H9 (cell line): ENCODE data around the gene MAML1. TPM values are rescaled to one million over a fixed set of nuclear protein-coding genes. Genes with fewer than 3 reads are reported as not detected.

ENCODE experiments used
- DNase-seq: peaks from one replicate; pipeline ENCODE4 v3.0.0-alpha.2; 2017
- H2AFZ ChIP-seq: one replicate; pipeline ENCODE4 v1.6.1; 2013; ENCODE audit warnings: mild to moderate bottlenecking, low read length, control low read depth, moderate library complexity
- H2AK5ac ChIP-seq: 2 replicates; pipeline ENCODE4 v1.6.1; 2013; ENCODE audit warnings: low read length, control low read depth, mixed read lengths; ENCODE audit not compliant: insufficient read length
- H2BK120ac ChIP-seq: one replicate; pipeline ENCODE4 v1.6.1; 2013; ENCODE audit warnings: low read depth, mild to moderate bottlenecking, low read length, control low read depth, inconsistent platforms; ENCODE audit not compliant: poor library complexity, severe bottlenecking
- H2BK12ac ChIP-seq: 2 replicates; pipeline ENCODE4 v1.6.1; 2013; ENCODE audit warnings: low read length, control low read depth, mixed read lengths, low read depth; ENCODE audit not compliant: insufficient read length
- H2BK15ac ChIP-seq: 2 replicates; pipeline ENCODE4 v1.6.1; 2013; ENCODE audit warnings: low read depth, low read length, control low read depth
- H2BK20ac ChIP-seq: one replicate; pipeline ENCODE4 v1.6.1; 2013; ENCODE audit warnings: low read depth, mild to moderate bottlenecking, low read length, control low read depth, inconsistent platforms; ENCODE audit not compliant: poor library complexity, severe bottlenecking
- H2BK5ac ChIP-seq: 2 replicates; pipeline ENCODE4 v1.6.1; 2013; ENCODE audit warnings: low read length, control low read depth, mixed read lengths; ENCODE audit not compliant: insufficient read length
- H3K14ac ChIP-seq: 2 replicates; pipeline ENCODE4 v1.6.1; 2013; ENCODE audit warnings: low read length, control low read depth; ENCODE audit not compliant: insufficient read depth
- H3K18ac ChIP-seq: 2 replicates; pipeline ENCODE4 v1.6.1; 2013; ENCODE audit warnings: low read depth, mild to moderate bottlenecking, mixed read lengths, low read length, control low read depth; ENCODE audit not compliant: insufficient read length
- H3K23ac ChIP-seq: 2 replicates; pipeline ENCODE4 v1.6.1; 2013; ENCODE audit warnings: low read length, control low read depth, mixed read lengths, low read depth; ENCODE audit not compliant: insufficient read length
- H3K23me2 ChIP-seq: 2 replicates; pipeline ENCODE4 v1.6.1; 2013; ENCODE audit warnings: low read depth, mild to moderate bottlenecking, mixed read lengths, low read length, control low read depth; ENCODE audit not compliant: insufficient read length, poor library complexity, severe bottlenecking
- H3K27ac ChIP-seq: 2 replicates; pipeline ENCODE4 v1.5.1; 2013; ENCODE audit warnings: low read length, control low read depth, mixed read lengths, low read depth; ENCODE audit not compliant: insufficient read length
- H3K27me3 ChIP-seq: 2 replicates; pipeline ENCODE4 v1.6.1; 2013; ENCODE audit warnings: low read length, control low read depth, inconsistent platforms; ENCODE audit not compliant: insufficient read depth
- H3K4ac ChIP-seq: 2 replicates; pipeline ENCODE4 v1.6.1; 2013; ENCODE audit warnings: low read depth, mild to moderate bottlenecking, control low read depth, inconsistent platforms, low read length, moderate library complexity
- H3K4me1 ChIP-seq: 2 replicates; pipeline ENCODE4 v1.6.1; 2013; ENCODE audit warnings: low read length, control low read depth, inconsistent platforms; ENCODE audit not compliant: insufficient read depth
- H3K4me2 ChIP-seq: 2 replicates; pipeline ENCODE4 v1.6.1; 2013; ENCODE audit warnings: low read length, control low read depth, mixed read lengths; ENCODE audit not compliant: insufficient read length, insufficient read depth
- H3K56ac ChIP-seq: 2 replicates; pipeline ENCODE4 v1.6.1; 2013; ENCODE audit warnings: low read depth, mild to moderate bottlenecking, mixed read lengths, low read length, control low read depth; ENCODE audit not compliant: insufficient read length
- H3K79me1 ChIP-seq: 2 replicates; pipeline ENCODE4 v1.6.1; 2013; ENCODE audit warnings: low read depth, mild to moderate bottlenecking, moderate library complexity, low read length, control low read depth, inconsistent platforms; ENCODE audit not compliant: insufficient read depth, poor library complexity, severe bottlenecking
- H3K79me2 ChIP-seq: 2 replicates; pipeline ENCODE4 v1.6.1; 2013; ENCODE audit warnings: low read length, control low read depth, inconsistent platforms; ENCODE audit not compliant: insufficient read depth
- H3K9ac ChIP-seq: 2 replicates; pipeline ENCODE4 v1.6.1; 2013; ENCODE audit warnings: low read length, control low read depth, mixed read lengths; ENCODE audit not compliant: insufficient read length; ENCODE audit errors: extremely low read depth
- H3K9me3 ChIP-seq: one replicate; pipeline ENCODE4 v1.6.1; 2013; ENCODE audit warnings: low read depth, low read length, inconsistent platforms; ENCODE audit not compliant: control insufficient read depth
- H3T11ph ChIP-seq: one replicate; pipeline ENCODE4 v1.6.1; 2013; ENCODE audit warnings: mild to moderate bottlenecking, low read length, control low read depth, inconsistent platforms
- H4K20me1 ChIP-seq: one replicate; pipeline ENCODE4 v1.6.1; 2013; ENCODE audit not compliant: control insufficient read depth, insufficient read length, insufficient read depth
- H4K5ac ChIP-seq: 2 replicates; pipeline ENCODE4 v1.6.1; 2013; ENCODE audit warnings: low read depth, mild to moderate bottlenecking, mixed read lengths, low read length, control low read depth; ENCODE audit not compliant: insufficient read length
- H4K8ac ChIP-seq: replicated peaks from 2 replicates; pipeline ENCODE4 v1.6.1; 2013; ENCODE audit warnings: low read length, control low read depth, mixed read lengths, low read depth; ENCODE audit not compliant: insufficient read length
- H4K91ac ChIP-seq: 2 replicates; pipeline ENCODE4 v1.6.1; 2013; ENCODE audit warnings: low read depth, mild to moderate bottlenecking, moderate library complexity, mixed read lengths, low read length, control low read depth; ENCODE audit not compliant: insufficient read length
- H3K27ac Mint-ChIP-seq, 3 experiments: 2 replicates in 2 of 3; 3 replicates in 1 of 3; pipeline ENCODE4 v1.8.0; 2020 to 2021; ENCODE audit warnings: mixed read lengths in 3 of 3, mild to moderate bottlenecking in 1 of 3, moderate library complexity in 1 of 3
- H3K27me3 Mint-ChIP-seq: 2 replicates; pipeline ENCODE4 v1.8.0; 2021; ENCODE audit warnings: low read depth, mild to moderate bottlenecking, moderate library complexity, mixed read lengths
- H3K36me3 Mint-ChIP-seq, 3 experiments: 2 replicates in 2 of 3; 3 replicates in 1 of 3; pipeline ENCODE4 v1.8.0; 2020 to 2021; ENCODE audit warnings: low read depth in 3 of 3, mixed read lengths in 3 of 3; ENCODE audit not compliant: insufficient read depth in 1 of 3
- H3K4me1 Mint-ChIP-seq, 2 experiments: 2 replicates each; pipeline ENCODE4 v1.8.0; 2020; ENCODE audit warnings: mixed read lengths in 2 of 2
- H3K4me3 Mint-ChIP-seq, 2 experiments: 2 replicates in 1 of 2; 3 replicates in 1 of 2; pipeline ENCODE4 v1.8.0; 2020 to 2021; ENCODE audit warnings: mild to moderate bottlenecking in 2 of 2, mixed read lengths in 2 of 2, moderate library complexity in 1 of 2
- H3K9me3 Mint-ChIP-seq, 2 experiments: 2 replicates in 1 of 2; 3 replicates in 1 of 2; pipeline ENCODE4 v1.8.0; 2020; ENCODE audit warnings: mild to moderate bottlenecking in 2 of 2, mixed read lengths in 2 of 2, moderate library complexity in 1 of 2
- WGBS: extraction: QIAGEN DNeasy Blood & Tissue Kit; methylation state at CpG from one replicate; pipeline ENCODE4 v1.1.7; 2013; ENCODE audit warnings: missing lambda C conversion rate, low lambda C conversion rate, mixed read lengths; ENCODE audit not compliant: insufficient read length; ENCODE audit errors: extremely low coverage; 5-methylcytosine and 5-hydroxymethylcytosine counted together
- total RNA-seq: library from RNA; stranded (reverse); gene quantifications from 2 replicates; pipeline ENCODE4 v1.2.1, GENCODE V29; 2021
- TF ChIP-seq, protein P1 (sequence below): fragments of 200-600 bp; sonication (generic); conservative IDR thresholded peaks from 3 replicates; pipeline ENCODE4 v1.8.0; 2021; ENCODE audit warnings: antibody characterized with exemption, mild to moderate bottlenecking

The MAML1 gene
- total RNA-seq, 1 experiment from 2014 or later = 50.8 TPM

DNA sequence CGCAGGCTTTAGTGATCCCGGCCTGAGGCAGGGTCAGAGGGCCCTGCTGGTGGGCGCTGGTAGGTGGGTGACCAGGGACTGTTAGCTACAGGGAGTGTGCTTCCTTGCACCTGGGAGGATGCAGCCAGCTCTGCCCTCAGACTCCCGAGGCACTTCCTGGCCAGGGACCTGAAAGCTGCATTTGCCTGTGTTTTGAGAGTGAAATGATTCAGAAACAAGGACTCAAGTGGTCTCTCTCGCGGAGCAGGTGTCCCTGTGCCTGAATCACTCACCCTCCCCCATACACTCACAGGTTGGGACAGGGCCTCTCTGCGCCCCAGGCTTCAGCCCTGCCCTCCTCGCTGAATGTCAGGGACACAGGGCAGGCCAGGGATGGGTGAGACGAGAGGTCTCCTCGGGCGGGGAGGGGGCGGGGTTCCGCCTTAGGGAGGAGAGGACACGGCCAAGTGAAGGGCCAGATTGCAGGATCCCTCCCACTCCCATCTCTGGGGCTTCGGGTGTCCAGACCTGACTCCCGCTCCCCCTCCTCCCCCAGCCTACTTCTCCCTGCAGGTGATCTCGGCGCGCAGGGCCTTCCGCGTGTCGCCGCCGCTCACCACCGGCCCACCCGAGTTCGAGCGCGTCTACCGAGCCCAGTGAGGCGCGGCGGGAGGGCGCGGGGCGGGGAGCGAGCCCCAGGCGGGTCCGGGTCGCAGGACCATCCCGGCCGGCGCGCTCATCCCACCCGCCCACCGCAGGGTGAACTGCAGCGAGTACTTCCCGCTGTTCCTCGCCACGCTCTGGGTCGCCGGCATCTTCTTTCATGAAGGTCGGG lies 62.6 kb downstream of the MAML1 start:
- no peak overlapping the region for H3K23ac ChIP-seq
- H2BK5ac ChIP-seq = no peak overlapping the region
- no peaks in the 10 kb centered on the region for H3K9me3 ChIP-seq
- H3K4me2 ChIP-seq = peak overlapping the region; percentile 48
- Mint-ChIP-seq H3K27ac (peak overlapping the region in 1 of 3 experiments; percentile 18; a peak in 2 of 7 replicates), H3K27me3 (peaks cover 7% of the 10 kb centered on the region), H3K9me3 (no peaks in the 10 kb centered on the region), H3K36me3 (peaks cover 17 to 32% (median 28%) of the 10 kb centered on the region in 3 experiments; a peak in 6 of 7 replicates), H3K4me3 (peak overlapping the region; percentile 77 to 83), H3K4me1 (peaks cover 17 to 18% of the 10 kb centered on the region in 2 experiments)
- H3K56ac ChIP-seq = no peak overlapping the region
- H2BK15ac ChIP-seq = no peak overlapping the region
- H2AK5ac ChIP-seq = no peak overlapping the region
- H2BK20ac ChIP-seq = no peak overlapping the region
- no peak overlapping the region for H3K9ac ChIP-seq
- peak; percentile 84 for DNase-seq
- no peaks in the 10 kb centered on the region for H4K20me1 ChIP-seq
- no peak overlapping the region for H3K4ac ChIP-seq
- H4K8ac ChIP-seq = no peak overlapping the region
- peaks cover 3% of the 10 kb centered on the region for H3K23me2 ChIP-seq
- H3K79me2 ChIP-seq = no peaks in the 10 kb centered on the region
- H4K5ac ChIP-seq = no peak overlapping the region
- no peak overlapping the region for H2BK12ac ChIP-seq
- no CpG with 5 or more reads among the region's 53 CpGs for WGBS
- no peaks in the 10 kb centered on the region for H3K27me3 ChIP-seq
- H4K91ac ChIP-seq = no peak overlapping the region
- no peak overlapping the region for H2AFZ ChIP-seq
- H3K79me1 ChIP-seq = no peaks in the 10 kb centered on the region
- H3K4me1 ChIP-seq = no peaks in the 10 kb centered on the region
- H3K18ac ChIP-seq = no peak overlapping the region
- peak overlapping the region; percentile 10 for H3K14ac ChIP-seq
- TF ChIP-seq, protein P1, sequence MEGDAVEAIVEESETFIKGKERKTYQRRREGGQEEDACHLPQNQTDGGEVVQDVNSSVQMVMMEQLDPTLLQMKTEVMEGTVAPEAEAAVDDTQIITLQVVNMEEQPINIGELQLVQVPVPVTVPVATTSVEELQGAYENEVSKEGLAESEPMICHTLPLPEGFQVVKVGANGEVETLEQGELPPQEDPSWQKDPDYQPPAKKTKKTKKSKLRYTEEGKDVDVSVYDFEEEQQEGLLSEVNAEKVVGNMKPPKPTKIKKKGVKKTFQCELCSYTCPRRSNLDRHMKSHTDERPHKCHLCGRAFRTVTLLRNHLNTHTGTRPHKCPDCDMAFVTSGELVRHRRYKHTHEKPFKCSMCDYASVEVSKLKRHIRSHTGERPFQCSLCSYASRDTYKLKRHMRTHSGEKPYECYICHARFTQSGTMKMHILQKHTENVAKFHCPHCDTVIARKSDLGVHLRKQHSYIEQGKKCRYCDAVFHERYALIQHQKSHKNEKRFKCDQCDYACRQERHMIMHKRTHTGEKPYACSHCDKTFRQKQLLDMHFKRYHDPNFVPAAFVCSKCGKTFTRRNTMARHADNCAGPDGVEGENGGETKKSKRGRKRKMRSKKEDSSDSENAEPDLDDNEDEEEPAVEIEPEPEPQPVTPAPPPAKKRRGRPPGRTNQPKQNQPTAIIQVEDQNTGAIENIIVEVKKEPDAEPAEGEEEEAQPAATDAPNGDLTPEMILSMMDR = no peak
- H3T11ph ChIP-seq = no peak overlapping the region
- no peak overlapping the region for H2BK120ac ChIP-seq
- no peak overlapping the region for H3K27ac ChIP-seq
